ENCODE data around the gene SNX2.

SNX2 gene

DNA sequence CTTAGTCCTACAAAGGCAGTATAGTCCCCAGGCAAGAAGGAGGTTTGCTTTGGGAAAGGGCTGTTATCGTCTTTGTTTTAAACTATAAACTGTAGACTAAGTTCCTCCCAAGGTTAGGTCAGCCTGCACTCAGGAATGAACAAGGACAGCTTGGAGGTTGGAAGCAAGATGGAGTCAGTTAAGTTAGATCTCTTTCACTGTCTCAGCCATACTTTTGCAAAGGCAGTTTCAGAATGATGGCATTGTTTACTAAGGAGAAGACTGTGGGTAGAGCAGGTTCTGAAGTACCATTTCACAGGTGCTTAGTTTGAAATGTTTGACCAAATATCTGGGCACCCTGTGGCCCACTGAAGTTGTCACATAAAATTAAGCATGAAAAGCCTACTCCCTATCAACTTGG is 90.0 kb downstream of the SNX2 start:
- TF ChIP-seq CTCF (IDR thresholded peaks at IDR 0.05; ENCODE audit: low read depth, low read length), result no peak
- H3K4me3 ChIP-seq (ENCODE audit: low read depth, low read length), result no peak overlapping the region
- no peak overlapping the region for H3K27ac ChIP-seq
- no peaks in the 10 kb centered on the region for H3K36me3 ChIP-seq
- no peak for DNase-seq
- no peaks in the 10 kb centered on the region for H3K27me3 ChIP-seq (ENCODE audit: insufficient read depth, low read depth, severe bottlenecking)
- no peaks in the 10 kb centered on the region for H3K9me3 ChIP-seq (ENCODE audit: severe bottlenecking)

- no peak for DNase-seq
- no peak for TF ChIP-seq CTCF (IDR thresholded peaks at IDR 0.05; ENCODE audit: low read depth, low read length)
- no peaks in the 10 kb centered on the region for H3K36me3 ChIP-seq
- H3K27me3 ChIP-seq (ENCODE audit: insufficient read depth, low read depth, severe bottlenecking), result no peaks in the 10 kb centered on the region
- H3K27ac ChIP-seq, result no peak overlapping the region
- no peaks in the 10 kb centered on the region for H3K9me3 ChIP-seq (ENCODE audit: severe bottlenecking)
- H3K4me3 ChIP-seq (ENCODE audit: low read depth, low read length), result no peak overlapping the region
Observed at GRCh38 chr5:122870219-122870856, 95.5 kb downstream of the SNX2 start.

GRCh38 chr5:122871661-122872060 is 96.8 kb downstream of the SNX2 start:
- no peak for TF ChIP-seq CTCF (IDR thresholded peaks at IDR 0.05; ENCODE audit: low read depth, low read length)
- Histone ChIP-seq H3K27me3 (ENCODE audit: insufficient read depth, low read depth, severe bottlenecking) (no peaks in the 10 kb centered on the region), H3K36me3 (no peaks in the 10 kb centered on the region), H3K27ac (no peak overlapping the region), H3K9me3 (ENCODE audit: severe bottlenecking) (no peaks in the 10 kb centered on the region), H3K4me3 (ENCODE audit: low read depth, low read length) (no peak overlapping the region)
- no peak for DNase-seq

- no peak for TF ChIP-seq CTCF (IDR thresholded peaks at IDR 0.05; ENCODE audit: low read depth, low read length)
- Histone ChIP-seq H3K9me3 (ENCODE audit: severe bottlenecking) (no peaks in the 10 kb centered on the region), H3K27ac (no peak overlapping the region), H3K27me3 (ENCODE audit: insufficient read depth, low read depth, severe bottlenecking) (no peaks in the 10 kb centered on the region), H3K4me3 (ENCODE audit: low read depth, low read length) (no peak overlapping the region), H3K36me3 (no peaks in the 10 kb centered on the region)
- no peak for DNase-seq
Observed at GRCh38 chr5:122874179-122874875, 99.4 kb downstream of the SNX2 start.

DNA sequence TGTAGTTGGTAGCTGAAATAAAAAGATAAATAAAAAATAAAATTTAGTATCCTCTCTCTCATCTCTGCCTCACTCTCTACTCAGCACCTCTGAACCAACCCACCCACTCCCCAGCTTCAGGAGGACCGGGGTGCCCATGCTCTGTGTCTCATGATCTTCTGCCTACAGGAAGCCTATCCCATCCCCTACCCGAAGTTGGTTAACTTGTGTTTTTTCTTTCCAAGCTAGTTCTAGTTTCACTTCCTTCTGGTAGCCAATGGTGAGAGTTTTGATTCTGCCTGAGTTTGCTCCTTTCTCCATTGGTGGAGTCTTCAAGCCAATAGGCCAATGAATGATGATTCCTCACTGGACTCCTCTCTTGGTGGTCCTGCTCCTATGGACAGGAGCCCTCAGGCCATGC is 102.6 kb downstream of the SNX2 start:
- no peak overlapping the region for H3K4me3 ChIP-seq (ENCODE audit: low read depth, low read length)
- no peaks in the 10 kb centered on the region for H3K9me3 ChIP-seq (ENCODE audit: severe bottlenecking)
- H3K27me3 ChIP-seq (ENCODE audit: insufficient read depth, low read depth, severe bottlenecking), result no peaks in the 10 kb centered on the region
- no peaks in the 10 kb centered on the region for H3K36me3 ChIP-seq
- TF ChIP-seq CTCF (IDR thresholded peaks at IDR 0.05; ENCODE audit: low read depth, low read length), result no peak
- DNase-seq, result no peak
- no peak overlapping the region for H3K27ac ChIP-seq

Measured in WERI-Rb-1 (cell line).